Epithelial cell of esophagus (primary cell): Measurements from ENCODE around the gene CPNE7.

Experiments
- DNase-seq: peaks from one replicate; pipeline ENCODE4 v3.0.0; 2010; ENCODE audit warnings: low read depth
- H3K4me3 ChIP-seq: 2 replicates; pipeline ENCODE4 v1.5.1; 2011; ENCODE audit warnings: mild to moderate bottlenecking, low read length, control low read depth
- TF ChIP-seq, protein P1 (sequence below): IDR thresholded peaks from 2 replicates; pipeline ENCODE4 v1.5.1; 2011; ENCODE audit warnings: low read depth, mild to moderate bottlenecking, low read length, control low read depth, inconsistent platforms; ENCODE audit not compliant: insufficient read depth; ENCODE audit errors: missing control alignments

Gene CPNE7

DNA sequence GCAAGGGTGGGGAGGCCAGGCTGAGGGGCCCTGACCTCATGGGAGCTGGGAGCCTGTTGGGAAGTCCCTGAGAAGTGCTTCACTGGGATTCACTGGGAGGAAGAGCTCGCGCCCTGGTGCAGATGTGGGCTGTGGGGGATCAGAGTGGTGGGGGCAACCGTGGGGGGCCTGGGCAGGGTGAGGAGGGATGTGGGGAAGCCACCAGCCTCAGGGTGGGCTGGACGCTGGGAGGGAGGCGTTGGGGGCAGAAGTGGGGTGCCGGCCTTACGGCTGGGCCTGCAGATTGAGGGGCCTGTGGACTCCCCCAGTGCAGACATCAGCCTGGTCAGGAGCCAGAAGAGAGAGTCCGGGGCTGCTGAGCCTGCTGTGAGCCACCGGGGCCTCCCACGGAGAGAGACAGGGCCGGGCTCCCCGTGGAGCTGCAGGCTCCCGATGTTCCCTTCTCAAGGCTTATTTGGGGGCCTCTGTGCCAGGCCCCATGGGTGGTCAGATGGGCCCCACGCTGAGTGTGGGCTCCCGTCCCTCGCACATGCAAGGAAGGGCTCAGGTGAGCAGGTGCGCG lies 45.7 kb downstream of the CPNE7 start:
- DNase-seq = no peak
- TF ChIP-seq, protein P1, sequence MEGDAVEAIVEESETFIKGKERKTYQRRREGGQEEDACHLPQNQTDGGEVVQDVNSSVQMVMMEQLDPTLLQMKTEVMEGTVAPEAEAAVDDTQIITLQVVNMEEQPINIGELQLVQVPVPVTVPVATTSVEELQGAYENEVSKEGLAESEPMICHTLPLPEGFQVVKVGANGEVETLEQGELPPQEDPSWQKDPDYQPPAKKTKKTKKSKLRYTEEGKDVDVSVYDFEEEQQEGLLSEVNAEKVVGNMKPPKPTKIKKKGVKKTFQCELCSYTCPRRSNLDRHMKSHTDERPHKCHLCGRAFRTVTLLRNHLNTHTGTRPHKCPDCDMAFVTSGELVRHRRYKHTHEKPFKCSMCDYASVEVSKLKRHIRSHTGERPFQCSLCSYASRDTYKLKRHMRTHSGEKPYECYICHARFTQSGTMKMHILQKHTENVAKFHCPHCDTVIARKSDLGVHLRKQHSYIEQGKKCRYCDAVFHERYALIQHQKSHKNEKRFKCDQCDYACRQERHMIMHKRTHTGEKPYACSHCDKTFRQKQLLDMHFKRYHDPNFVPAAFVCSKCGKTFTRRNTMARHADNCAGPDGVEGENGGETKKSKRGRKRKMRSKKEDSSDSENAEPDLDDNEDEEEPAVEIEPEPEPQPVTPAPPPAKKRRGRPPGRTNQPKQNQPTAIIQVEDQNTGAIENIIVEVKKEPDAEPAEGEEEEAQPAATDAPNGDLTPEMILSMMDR = no peak

DNA sequence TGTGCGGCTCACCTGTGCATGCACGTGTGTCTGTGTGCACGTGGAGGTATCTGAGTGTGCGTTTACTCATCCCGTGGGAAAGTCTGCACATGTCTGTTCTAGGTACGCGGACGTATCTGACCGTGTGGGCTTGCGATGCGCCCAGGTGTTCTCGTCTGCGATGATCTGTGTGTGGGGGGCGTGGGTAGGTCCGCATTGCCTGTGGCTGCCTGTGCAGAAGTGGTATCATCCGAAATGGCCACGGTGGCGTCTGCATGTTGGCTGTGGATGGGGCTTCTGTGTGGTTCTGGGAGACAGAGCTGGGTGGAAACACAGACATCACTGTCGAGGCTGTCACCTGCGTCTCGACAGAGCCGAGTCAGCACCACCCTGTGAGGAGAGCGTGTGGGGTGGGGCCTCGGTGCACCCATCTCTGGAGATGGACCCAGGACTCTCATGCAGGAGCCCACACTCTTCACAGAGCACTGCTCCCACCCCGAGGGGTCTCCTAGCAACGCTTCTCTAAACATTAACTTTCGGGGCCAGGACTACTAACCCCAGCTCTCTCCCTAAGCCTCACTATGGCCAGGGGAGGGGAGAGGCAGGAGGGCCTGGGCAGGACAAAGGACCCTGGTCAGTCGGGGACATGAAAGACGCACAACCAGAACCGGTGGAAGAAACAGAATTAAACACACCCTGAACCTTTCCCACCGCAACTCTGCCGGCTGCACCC lies 46.3 kb downstream of the CPNE7 start:
- TF ChIP-seq, protein P1 = no peak
- no peak overlapping the region for H3K4me3 ChIP-seq
- no peak for DNase-seq

More for the DNA sequence above, 45.7 kb downstream of the CPNE7 start:
- H3K4me3 ChIP-seq = no peak overlapping the region

DNA sequence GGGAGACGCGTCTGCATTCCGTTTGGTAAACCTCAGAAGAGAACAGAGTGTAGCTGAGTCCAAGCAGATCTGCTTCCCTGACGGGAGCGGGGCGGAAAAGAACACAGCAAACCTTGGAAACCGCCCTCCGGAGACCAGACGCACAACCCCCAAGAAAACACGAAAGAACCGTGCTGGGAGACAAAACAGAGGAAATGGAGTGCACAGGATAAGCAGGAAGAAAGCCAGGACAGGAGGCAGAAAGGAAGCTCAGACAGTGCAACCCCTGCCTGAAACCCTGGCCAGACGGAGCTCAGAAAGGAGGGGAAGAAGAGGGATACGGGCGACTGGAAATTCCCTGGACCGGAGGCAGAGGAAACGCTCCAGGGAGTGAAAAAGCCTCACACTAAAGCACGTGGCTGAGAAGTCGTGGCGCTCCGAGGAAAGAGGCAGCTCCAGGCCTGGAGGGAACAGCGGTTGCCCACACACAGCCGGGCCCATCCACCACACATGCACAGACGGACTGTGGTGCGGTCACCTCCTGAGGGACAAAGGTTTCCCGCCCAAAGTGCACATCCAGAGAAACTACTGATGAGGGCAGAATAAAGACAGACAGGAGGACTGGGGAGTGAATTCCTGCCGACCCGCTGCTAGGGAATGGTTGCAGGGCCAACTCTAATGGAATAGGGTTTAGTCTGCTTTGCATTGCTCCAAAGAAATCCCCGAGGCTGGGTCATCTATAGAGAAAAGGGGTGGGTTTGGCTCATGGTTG lies 48.1 kb downstream of the CPNE7 start:
- DNase-seq = no peak
- H3K4me3 ChIP-seq = no peak overlapping the region
- TF ChIP-seq, protein P1 = no peak

DNA sequence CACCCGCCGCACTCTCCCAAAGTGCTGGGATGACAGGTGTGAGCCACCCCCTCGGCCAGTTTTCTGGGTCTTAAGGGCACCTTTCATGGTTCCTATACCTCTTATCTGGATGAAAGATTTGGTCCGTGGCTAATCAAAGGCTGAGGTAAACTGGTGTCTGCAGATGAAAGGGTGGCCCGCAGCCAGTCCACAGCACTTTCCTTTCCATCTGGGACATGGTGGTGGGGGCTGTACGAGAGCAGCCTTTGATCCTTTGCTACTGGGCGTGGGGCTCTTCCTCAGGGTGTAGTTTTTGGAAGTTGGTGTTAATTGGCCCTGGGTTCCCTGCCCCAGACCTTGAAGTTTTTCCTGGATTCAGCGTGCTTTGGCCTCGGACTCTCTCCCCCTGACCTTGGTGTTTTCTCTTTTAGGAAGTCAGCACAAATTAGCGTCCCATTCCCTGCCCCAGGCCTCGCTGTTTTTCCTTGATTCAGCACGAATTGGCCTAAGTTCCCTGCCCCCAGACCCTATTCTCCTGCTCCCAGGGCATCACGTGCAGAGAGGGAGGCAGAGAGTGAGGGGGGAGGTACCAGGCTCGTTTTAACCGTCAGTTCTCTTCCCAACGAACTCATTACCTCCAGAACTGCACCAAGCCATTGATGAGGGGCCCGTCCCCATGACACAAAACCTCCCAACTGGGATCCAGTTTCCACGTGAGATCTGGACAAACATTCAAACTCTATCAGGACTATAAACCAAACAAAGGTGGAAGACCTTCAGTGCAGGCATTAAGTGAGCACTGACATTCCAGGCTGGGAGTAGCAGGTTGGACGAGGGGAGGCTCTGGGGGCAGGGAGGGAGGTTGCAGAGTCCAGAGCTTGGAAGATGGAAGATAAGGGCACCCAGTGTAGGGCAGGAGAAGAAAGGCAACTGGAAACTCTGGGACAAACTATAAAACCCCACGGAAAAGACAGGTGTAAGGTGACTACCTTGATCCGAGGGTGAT lies 49.5 kb downstream of the CPNE7 start:
- TF ChIP-seq, protein P1 = no peak
- no peak for DNase-seq
- no peak overlapping the region for H3K4me3 ChIP-seq

DNA sequence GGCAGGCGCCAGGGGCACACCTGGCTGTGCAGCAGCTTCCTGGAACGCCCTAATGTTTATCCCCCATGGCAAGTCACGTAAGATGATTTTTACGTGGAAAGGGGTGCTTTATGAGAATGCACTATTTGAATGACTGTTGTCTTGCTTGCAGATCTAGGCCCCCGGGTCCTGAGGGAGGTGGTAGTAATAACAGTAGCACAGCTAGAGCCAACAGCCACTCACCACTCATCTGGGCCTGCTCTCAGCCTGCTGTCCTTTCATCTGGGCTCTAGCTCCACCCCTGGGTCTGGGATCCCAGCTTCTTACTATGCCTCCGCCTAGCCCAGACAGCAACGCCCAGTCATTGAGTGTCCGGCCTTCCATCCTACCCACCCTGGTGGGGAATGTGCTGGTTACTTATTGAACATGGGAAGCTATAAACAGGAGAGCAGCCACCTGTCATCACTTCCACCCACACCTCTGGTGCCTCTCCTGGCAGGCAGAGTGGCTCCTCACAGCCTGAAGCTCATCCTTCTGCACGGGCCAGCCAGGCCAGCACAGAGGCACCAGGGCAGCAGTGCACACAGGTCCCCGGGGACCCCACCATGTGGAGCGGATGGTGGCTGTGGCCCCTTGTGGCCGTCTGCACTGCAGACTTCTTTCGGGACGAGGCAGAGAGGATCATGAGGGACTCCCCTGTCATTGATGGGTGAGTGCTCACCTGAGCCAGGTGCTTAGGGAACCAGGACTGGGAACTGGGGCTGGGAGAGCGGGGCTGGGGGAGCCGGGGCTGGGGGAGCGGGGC lies 54.5 kb downstream of the CPNE7 start:
- no peak for DNase-seq
- TF ChIP-seq, protein P1 = no peak
- H3K4me3 ChIP-seq = no peak overlapping the region
